KMS-11 (cell line): ENCODE data around the gene CWH43.

Experiments used
- H2AFZ ChIP-seq: fragments of 200-600 bp; sonication (generic); 2 replicates; pipeline ENCODE4 v1.6.1; 2016; ENCODE audit warnings: antibody characterized with exemption, mixed run types, low read depth
- H3K27ac ChIP-seq: fragments of 200-600 bp; sonication (generic); 2 replicates; pipeline ENCODE4 v1.6.1; 2016; ENCODE audit warnings: mild to moderate bottlenecking, mixed run types
- H3K27me3 ChIP-seq: fragments of 200-600 bp; sonication (generic); 2 replicates; pipeline ENCODE4 v1.6.1; 2017; ENCODE audit warnings: mild to moderate bottlenecking, low read depth, mixed run types, moderate library complexity; ENCODE audit not compliant: insufficient read depth
- H3K36me3 ChIP-seq: fragments of 200-600 bp; sonication (generic); 2 replicates; pipeline ENCODE4 v1.6.1; 2017; ENCODE audit warnings: mild to moderate bottlenecking, mixed run types; ENCODE audit not compliant: insufficient read depth
- H3K4me1 ChIP-seq: fragments of 200-600 bp; sonication (generic); 2 replicates; pipeline ENCODE4 v1.6.1; 2016; ENCODE audit warnings: mild to moderate bottlenecking, low read depth, mixed run types; ENCODE audit not compliant: poor library complexity, severe bottlenecking
- H3K4me2 ChIP-seq: fragments of 200-600 bp; sonication (generic); 2 replicates; pipeline ENCODE4 v1.7.0; 2016; ENCODE audit warnings: mild to moderate bottlenecking, mixed run types
- H3K4me3 ChIP-seq: fragments of 200-600 bp; sonication (generic); IDR thresholded peaks from 2 replicates; pipeline ENCODE4 v1.6.1; 2017; ENCODE audit warnings: low read depth, low read length, mixed read lengths; ENCODE audit not compliant: insufficient read depth
- H3K79me2 ChIP-seq: fragments of 200-600 bp; sonication (generic); 2 replicates; pipeline ENCODE4 v1.6.1; 2016; ENCODE audit warnings: low read depth, mixed run types; ENCODE audit not compliant: insufficient read depth
- H3K9ac ChIP-seq: fragments of 200-600 bp; sonication (generic); 2 replicates; pipeline ENCODE4 v1.6.1; 2016; ENCODE audit warnings: mild to moderate bottlenecking, mixed run types
- H4K20me1 ChIP-seq: fragments of 200-600 bp; sonication (generic); 2 replicates; pipeline ENCODE4 v1.6.1; 2016; ENCODE audit warnings: mild to moderate bottlenecking, mixed run types; ENCODE audit not compliant: insufficient read depth
- CTCF ChIP-seq: fragments of 200-600 bp; sonication (generic); conservative IDR thresholded peaks from 2 replicates; pipeline ENCODE4 v1.6.1; 2017; ENCODE audit warnings: low read depth, mild to moderate bottlenecking, antibody characterized with exemption, low read length, moderate library complexity, mixed read lengths

CWH43 gene

GRCh38 chr4:48986654-48987164 is 634 bp downstream of the CWH43 start:
- Histone ChIP-seq H3K4me3 (no peak overlapping the region), H4K20me1 (no peaks in the 10 kb centered on the region), H3K27ac (no peak overlapping the region), H3K79me2 (no peaks in the 10 kb centered on the region), H3K36me3 (no peaks in the 10 kb centered on the region), H3K9ac (no peak overlapping the region), H3K27me3 (no peaks in the 10 kb centered on the region), H3K4me1 (no peaks in the 10 kb centered on the region), H3K4me2 (no peak overlapping the region), H2AFZ (no peak overlapping the region)
- no peak for TF ChIP-seq CTCF

- Histone ChIP-seq H2AFZ (no peak overlapping the region), H3K4me3 (no peak overlapping the region), H3K79me2 (no peaks in the 10 kb centered on the region), H4K20me1 (no peaks in the 10 kb centered on the region), H3K27me3 (no peaks in the 10 kb centered on the region), H3K9ac (no peak overlapping the region), H3K4me2 (no peak overlapping the region), H3K4me1 (no peaks in the 10 kb centered on the region), H3K36me3 (no peaks in the 10 kb centered on the region), H3K27ac (no peak overlapping the region)
- no peak for TF ChIP-seq CTCF
These were observed 3.6 kb downstream of the CWH43 start for GRCh38 chr4:48989461-48990203.

GRCh38 chr4:48991357-48991756 is 5.3 kb downstream of the CWH43 start:
- Histone ChIP-seq H4K20me1 (no peaks in the 10 kb centered on the region), H3K27ac (no peak overlapping the region), H2AFZ (no peak overlapping the region), H3K79me2 (no peaks in the 10 kb centered on the region), H3K36me3 (no peaks in the 10 kb centered on the region), H3K4me1 (no peaks in the 10 kb centered on the region), H3K4me3 (no peak overlapping the region), H3K9ac (no peak overlapping the region), H3K27me3 (no peaks in the 10 kb centered on the region), H3K4me2 (no peak overlapping the region)
- no peak for TF ChIP-seq CTCF

GRCh38 chr4:48997962-48998361 is 11.9 kb downstream of the CWH43 start:
- Histone ChIP-seq H3K4me3 (no peak overlapping the region), H3K9ac (no peak overlapping the region), H4K20me1 (no peaks in the 10 kb centered on the region), H3K4me2 (no peak overlapping the region), H3K79me2 (no peaks in the 10 kb centered on the region), H3K4me1 (no peaks in the 10 kb centered on the region), H3K27me3 (no peaks in the 10 kb centered on the region), H2AFZ (no peak overlapping the region), H3K36me3 (no peaks in the 10 kb centered on the region), H3K27ac (no peak overlapping the region)
- TF ChIP-seq CTCF, result no peak
